ENCODE data around the gene GPD2.

GPD2 gene

GRCh38 chr2:156455361-156455975, 19.3 kb downstream of the GPD2 start:
- H3F3A ChIP-seq (ENCODE audit: low read depth), result no peaks in the 10 kb centered on the region
- TF ChIP-seq EZH2phosphoT487 (IDR thresholded peaks at IDR 0.05; ENCODE audit: borderline replicate concordance), result no peak
- TF ChIP-seq CTCF (conservative IDR thresholded peaks at IDR 0.05; ENCODE audit: low read length), result no peak
- H3K9ac ChIP-seq (ENCODE audit: low read depth, low read length, poor library complexity, severe bottlenecking), result no peak overlapping the region
- no peaks in the 10 kb centered on the region for H3K79me2 ChIP-seq (ENCODE audit: insufficient read depth, low read length)
- H3K4me3 ChIP-seq (ENCODE audit: low read length, poor library complexity, severe bottlenecking), result no peak overlapping the region
- H3K9me3 ChIP-seq (ENCODE audit: insufficient read depth, low read depth, low read length), result no peaks in the 10 kb centered on the region
- no peak overlapping the region for H2AFZ ChIP-seq (ENCODE audit: low read length)
- no peaks in the 10 kb centered on the region for H3K27me3 ChIP-seq (ENCODE audit: insufficient read depth, low read length, poor library complexity, severe bottlenecking)
- H3K4me1 ChIP-seq (ENCODE audit: insufficient read depth, low read length, poor library complexity, severe bottlenecking), result peaks cover 4% of the 10 kb centered on the region
- no peaks in the 10 kb centered on the region for H3K9me2 ChIP-seq (replicated peaks; ENCODE audit: low read depth, low read length)
- H3K36me3 ChIP-seq (ENCODE audit: insufficient read depth, low read length), result no peaks in the 10 kb centered on the region
- no peak overlapping the region for H3K4me2 ChIP-seq (ENCODE audit: low read depth, low read length, poor library complexity, severe bottlenecking)
- no peaks in the 10 kb centered on the region for H4K20me1 ChIP-seq (ENCODE audit: insufficient read depth, low read length, poor library complexity, severe bottlenecking)

GRCh38 chr2:156456616-156457015, 20.4 kb downstream of the GPD2 start:
- Histone ChIP-seq H3K4me2 (ENCODE audit: low read depth, low read length, poor library complexity, severe bottlenecking) (no peak overlapping the region), H3K9ac (ENCODE audit: low read depth, low read length, poor library complexity, severe bottlenecking) (no peak overlapping the region), H3K79me2 (ENCODE audit: insufficient read depth, low read length) (peaks cover 4% of the 10 kb centered on the region; the same call in 1 of the 2 replicates), H3F3A (ENCODE audit: low read depth) (no peaks in the 10 kb centered on the region), H3K36me3 (ENCODE audit: insufficient read depth, low read length) (no peaks in the 10 kb centered on the region), H3K9me2 (replicated peaks; ENCODE audit: low read depth, low read length) (no peaks in the 10 kb centered on the region), H3K27me3 (ENCODE audit: insufficient read depth, low read length, poor library complexity, severe bottlenecking) (no peaks in the 10 kb centered on the region), H2AFZ (ENCODE audit: low read length) (no peak overlapping the region), H4K20me1 (ENCODE audit: insufficient read depth, low read length, poor library complexity, severe bottlenecking) (no peaks in the 10 kb centered on the region), H3K4me3 (ENCODE audit: low read length, poor library complexity, severe bottlenecking) (no peak overlapping the region), H3K9me3 (ENCODE audit: insufficient read depth, low read depth, low read length) (no peaks in the 10 kb centered on the region), H3K4me1 (ENCODE audit: insufficient read depth, low read length, poor library complexity, severe bottlenecking) (peaks cover 4% of the 10 kb centered on the region)
- TF ChIP-seq EZH2phosphoT487 (IDR thresholded peaks at IDR 0.05; ENCODE audit: borderline replicate concordance) (no peak), CTCF (conservative IDR thresholded peaks at IDR 0.05; ENCODE audit: low read length) (no peak)

GRCh38 chr2:156457523-156458517, 21.6 kb downstream of the GPD2 start:
- Histone ChIP-seq H3K27me3 (ENCODE audit: insufficient read depth, low read length, poor library complexity, severe bottlenecking) (no peaks in the 10 kb centered on the region), H3K9me3 (ENCODE audit: insufficient read depth, low read depth, low read length) (no peaks in the 10 kb centered on the region), H2AFZ (ENCODE audit: low read length) (no peak overlapping the region), H3K36me3 (ENCODE audit: insufficient read depth, low read length) (no peaks in the 10 kb centered on the region), H3K4me1 (ENCODE audit: insufficient read depth, low read length, poor library complexity, severe bottlenecking) (peaks cover 4% of the 10 kb centered on the region), H3K9ac (ENCODE audit: low read depth, low read length, poor library complexity, severe bottlenecking) (no peak overlapping the region), H3F3A (ENCODE audit: low read depth) (no peaks in the 10 kb centered on the region), H3K4me2 (ENCODE audit: low read depth, low read length, poor library complexity, severe bottlenecking) (no peak overlapping the region), H3K4me3 (ENCODE audit: low read length, poor library complexity, severe bottlenecking) (no peak overlapping the region), H4K20me1 (ENCODE audit: insufficient read depth, low read length, poor library complexity, severe bottlenecking) (no peaks in the 10 kb centered on the region), H3K79me2 (ENCODE audit: insufficient read depth, low read length) (peaks cover 4% of the 10 kb centered on the region; the same call in 1 of the 2 replicates), H3K9me2 (replicated peaks; ENCODE audit: low read depth, low read length) (no peaks in the 10 kb centered on the region)
- no peak for TF ChIP-seq CTCF (conservative IDR thresholded peaks at IDR 0.05; ENCODE audit: low read length)
- TF ChIP-seq EZH2phosphoT487 (IDR thresholded peaks at IDR 0.05; ENCODE audit: borderline replicate concordance), result no peak
